ENCODE results near the gene GLIS1.

DNA sequence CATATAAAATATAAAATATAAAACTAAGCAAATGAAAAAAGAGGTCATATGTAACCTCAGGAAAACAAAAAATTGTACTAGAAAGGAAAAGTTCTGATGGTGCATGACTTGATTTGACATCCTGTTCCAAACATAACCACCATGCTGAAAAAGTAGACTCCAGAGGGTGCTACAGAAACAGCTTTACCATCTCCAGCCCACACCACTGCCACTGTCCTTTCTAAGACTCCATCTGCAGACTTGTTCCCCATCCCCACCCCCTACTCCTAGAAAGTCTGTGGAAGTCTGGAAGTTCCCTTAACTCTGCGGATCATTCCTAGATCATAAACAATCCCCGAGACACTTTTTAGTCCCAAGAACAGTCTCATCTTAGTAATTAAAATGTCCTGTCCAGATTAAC, 20.5 kb downstream of the GLIS1 start:
- TF ChIP-seq, protein P1, sequence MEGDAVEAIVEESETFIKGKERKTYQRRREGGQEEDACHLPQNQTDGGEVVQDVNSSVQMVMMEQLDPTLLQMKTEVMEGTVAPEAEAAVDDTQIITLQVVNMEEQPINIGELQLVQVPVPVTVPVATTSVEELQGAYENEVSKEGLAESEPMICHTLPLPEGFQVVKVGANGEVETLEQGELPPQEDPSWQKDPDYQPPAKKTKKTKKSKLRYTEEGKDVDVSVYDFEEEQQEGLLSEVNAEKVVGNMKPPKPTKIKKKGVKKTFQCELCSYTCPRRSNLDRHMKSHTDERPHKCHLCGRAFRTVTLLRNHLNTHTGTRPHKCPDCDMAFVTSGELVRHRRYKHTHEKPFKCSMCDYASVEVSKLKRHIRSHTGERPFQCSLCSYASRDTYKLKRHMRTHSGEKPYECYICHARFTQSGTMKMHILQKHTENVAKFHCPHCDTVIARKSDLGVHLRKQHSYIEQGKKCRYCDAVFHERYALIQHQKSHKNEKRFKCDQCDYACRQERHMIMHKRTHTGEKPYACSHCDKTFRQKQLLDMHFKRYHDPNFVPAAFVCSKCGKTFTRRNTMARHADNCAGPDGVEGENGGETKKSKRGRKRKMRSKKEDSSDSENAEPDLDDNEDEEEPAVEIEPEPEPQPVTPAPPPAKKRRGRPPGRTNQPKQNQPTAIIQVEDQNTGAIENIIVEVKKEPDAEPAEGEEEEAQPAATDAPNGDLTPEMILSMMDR (conservative IDR thresholded peaks at IDR 0.05; ENCODE audit: low read depth, low read length) = no peak
- no peak for TF ChIP-seq EZH2 (IDR thresholded peaks at IDR 0.05; ENCODE audit: low read length, unreplicated experiment)
